Lower lobe of right lung (tissue), 2 donors: ENCODE measurements around the gene MTNR1B. TPM values are rescaled to one million over a fixed set of nuclear protein-coding genes. Genes with fewer than 3 reads are reported as not detected.

Experiments used
- ATAC-seq, 2 donors: fragments of 200-7000 bp; cut with Tn5 transposase; one replicate each; pipeline ENCODE4 v1.9.1; 2020 to 2022; ENCODE audit warnings: mild to moderate bottlenecking in 2 of 2, moderate library complexity in 2 of 2
- DNase-seq: peaks from one replicate; pipeline ENCODE4 v3.0.0-alpha.2; 2020
- H3K27ac ChIP-seq: fragments of 200-600 bp; one replicate; pipeline ENCODE4 v1.8.0; 2022
- H3K27me3 ChIP-seq: fragments of 200-600 bp; one replicate; pipeline ENCODE4 v1.8.0; 2022; ENCODE audit warnings: low read depth
- H3K36me3 ChIP-seq: fragments of 200-600 bp; one replicate; pipeline ENCODE4 v1.8.0; 2022; ENCODE audit warnings: mild to moderate bottlenecking
- H3K4me1 ChIP-seq: fragments of 200-600 bp; one replicate; pipeline ENCODE4 v1.8.0; 2022
- H3K4me3 ChIP-seq: fragments of 200-600 bp; one replicate; pipeline ENCODE4 v1.8.0; 2022; ENCODE audit warnings: mild to moderate bottlenecking
- H3K9me3 ChIP-seq: fragments of 200-600 bp; one replicate; pipeline ENCODE4 v1.8.0; 2022
- CTCF ChIP-seq: fragments of 200-600 bp; IDR thresholded peaks from one replicate; pipeline ENCODE4 v1.8.0; 2022; ENCODE audit warnings: antibody characterized with exemption, mild to moderate bottlenecking
- intact Hi-C: fragments of 100-400 bp; cut with DNase I; formaldehyde crosslinking; loops from one replicate; pipeline ENCODE4 v1.11.0; 2022
- total RNA-seq: library from RNA; stranded (reverse); fragmentation: NEBNext Ultra II Directional; extraction: Animal tissue kit (Norgen Biotek cat#: 25700); gene quantifications from one replicate; pipeline ENCODE4 v1.2.1, GENCODE V29; 2021
- donor health status: DM: no; HTN: yes; CAD: no; lungs with severe emphysema.

Gene MTNR1B
- total RNA-seq, 1 donor from 2014 or later, result not detected

GRCh38 chr11:92977401-92977800 lies 8.0 kb downstream of the MTNR1B start:
- DNase-seq (no peak), ATAC-seq (no peak)
- no peak for TF ChIP-seq CTCF
- H3K36me3 ChIP-seq, result no peaks in the 10 kb centered on the region
- no peaks in the 10 kb centered on the region for H3K9me3 ChIP-seq
- intact Hi-C loops, result no loop called here
- H3K4me3 ChIP-seq, result no peak overlapping the region
- H3K27me3 ChIP-seq, result no peaks in the 10 kb centered on the region
- H3K27ac ChIP-seq, result no peak overlapping the region
- H3K4me1 ChIP-seq, result no peaks in the 10 kb centered on the region

GRCh38 chr11:92978271-92979111 lies 9.0 kb downstream of the MTNR1B start:
- intact Hi-C loops, result no loop called here
- no peaks in the 10 kb centered on the region for H3K9me3 ChIP-seq
- DNase-seq (no peak), ATAC-seq (no peak)
- H3K4me3 ChIP-seq, result no peak overlapping the region
- no peaks in the 10 kb centered on the region for H3K4me1 ChIP-seq
- TF ChIP-seq CTCF, result no peak
- H3K36me3 ChIP-seq, result no peaks in the 10 kb centered on the region
- no peaks in the 10 kb centered on the region for H3K27me3 ChIP-seq
- H3K27ac ChIP-seq, result no peak overlapping the region

- no peak for ATAC-seq
- no peak overlapping the region for H3K4me3 ChIP-seq
- no peaks in the 10 kb centered on the region for H3K27me3 ChIP-seq
- intact Hi-C loops, result no loop called here
- no peaks in the 10 kb centered on the region for H3K4me1 ChIP-seq
- no peak overlapping the region for H3K27ac ChIP-seq
- no peaks in the 10 kb centered on the region for H3K36me3 ChIP-seq
- DNase-seq, result no peak
- TF ChIP-seq CTCF, result no peak
- no peaks in the 10 kb centered on the region for H3K9me3 ChIP-seq
Observed at GRCh38 chr11:92979176-92979575, 9.7 kb downstream of the MTNR1B start.

GRCh38 chr11:92980312-92980711 lies 10.9 kb downstream of the MTNR1B start:
- Histone ChIP-seq H3K9me3 (no peaks in the 10 kb centered on the region), H3K27me3 (no peaks in the 10 kb centered on the region), H3K36me3 (no peaks in the 10 kb centered on the region), H3K27ac (no peak overlapping the region), H3K4me3 (no peak overlapping the region), H3K4me1 (no peaks in the 10 kb centered on the region)
- no peak for DNase-seq
- no peak for TF ChIP-seq CTCF
- intact Hi-C loops, result no loop called here
- ATAC-seq, result no peak

- no peaks in the 10 kb centered on the region for H3K4me1 ChIP-seq
- no peaks in the 10 kb centered on the region for H3K9me3 ChIP-seq
- no peak overlapping the region for H3K27ac ChIP-seq
- H3K27me3 ChIP-seq, result no peaks in the 10 kb centered on the region
- intact Hi-C loops, result no loop called here
- no peaks in the 10 kb centered on the region for H3K36me3 ChIP-seq
- DNase-seq, result no peak
- H3K4me3 ChIP-seq, result no peak overlapping the region
- ATAC-seq, result no peak
- no peak for TF ChIP-seq CTCF
Observed at GRCh38 chr11:92981508-92982043, 12.1 kb downstream of the MTNR1B start.
